Small intestine (tissue), 7 donors: ENCODE data around the gene MRC2. TPM values are rescaled to one million over a fixed set of nuclear protein-coding genes. Genes with fewer than 3 reads are reported as not detected.

Source experiments
- DNase-seq, 2 donors: peaks; one replicate each; pipeline versions ENCODE4 v3.0.0 to v3.0.0-alpha.2; 2013
- FAIRE-seq: peaks from 2 replicates; lab custom pipeline; 2012; peaks lifted over from hg19 to GRCh38; lab: Jason Lieb, UNC
- H3K27ac ChIP-seq, 3 donors: one replicate each; pipeline ENCODE4 v1.5.1; 2013; ENCODE audit warnings: low read length in 2 of 3, mild to moderate bottlenecking in 2 of 3, control low read depth in 1 of 3, inconsistent platforms in 1 of 3, low read depth in 1 of 3, moderate library complexity in 1 of 3
- H3K27me3 ChIP-seq, 3 donors: one replicate each; pipeline ENCODE4 v1.6.1; 2013; ENCODE audit warnings: low read length in 3 of 3, inconsistent platforms in 1 of 3; ENCODE audit not compliant: control insufficient read depth in 3 of 3, insufficient read depth in 3 of 3
- H3K36me3 ChIP-seq, 3 donors: one replicate each; pipeline ENCODE4 v1.6.1; 2013; ENCODE audit warnings: low read length in 3 of 3, inconsistent platforms in 1 of 3, low read depth in 1 of 3, mild to moderate bottlenecking in 1 of 3, moderate library complexity in 1 of 3; ENCODE audit not compliant: control insufficient read depth in 3 of 3, insufficient read depth in 2 of 3
- H3K4me1 ChIP-seq, 3 donors: one replicate each; pipeline ENCODE4 v1.6.1; 2013; ENCODE audit warnings: low read length in 2 of 3, inconsistent platforms in 1 of 3, low read depth in 1 of 3, mild to moderate bottlenecking in 1 of 3, moderate library complexity in 1 of 3; ENCODE audit not compliant: control insufficient read depth in 3 of 3, insufficient read depth in 2 of 3
- H3K4me3 ChIP-seq, 3 donors: one replicate each; pipeline ENCODE4 v1.5.1; 2013; ENCODE audit warnings: low read length in 3 of 3, control low read depth in 1 of 3, inconsistent platforms in 1 of 3, low read depth in 1 of 3, mild to moderate bottlenecking in 1 of 3, moderate library complexity in 1 of 3
- H3K9me3 ChIP-seq, 2 donors: one replicate each; pipeline ENCODE4 v1.6.1; 2013; ENCODE audit warnings: low read depth in 1 of 2, low read length in 1 of 2; ENCODE audit not compliant: control insufficient read depth in 2 of 2, insufficient read depth in 1 of 2
- WGBS, 3 donors: extraction: QIAGEN DNeasy Blood & Tissue Kit; methylation state at CpG; one replicate each; pipeline ENCODE4 v1.1.7; 2013; 5-methylcytosine and 5-hydroxymethylcytosine counted together
- polyA plus RNA-seq, 4 donors: library from polyadenylated mRNA; stranded (reverse) in 3 of 4; unstranded in 1 of 4; fragments of 200-250 nt in 3 of 4; fragments of 120-200 nt in 1 of 4; gene quantifications; one replicate each; pipeline versions ENCODE4 v1.2.1 to v1.2.3, GENCODE V29; 2013
- donor health status: healthy with polysubstance abuse.
- donor health status: control.
- donor health status: control.
- donor health status: Bipolar disorder and iron deficiency.
- donor health status: healthy.

Gene MRC2
- polyA plus RNA-seq, 4 donors = 0.67 to 11.6 (median 4.5) TPM

DNA sequence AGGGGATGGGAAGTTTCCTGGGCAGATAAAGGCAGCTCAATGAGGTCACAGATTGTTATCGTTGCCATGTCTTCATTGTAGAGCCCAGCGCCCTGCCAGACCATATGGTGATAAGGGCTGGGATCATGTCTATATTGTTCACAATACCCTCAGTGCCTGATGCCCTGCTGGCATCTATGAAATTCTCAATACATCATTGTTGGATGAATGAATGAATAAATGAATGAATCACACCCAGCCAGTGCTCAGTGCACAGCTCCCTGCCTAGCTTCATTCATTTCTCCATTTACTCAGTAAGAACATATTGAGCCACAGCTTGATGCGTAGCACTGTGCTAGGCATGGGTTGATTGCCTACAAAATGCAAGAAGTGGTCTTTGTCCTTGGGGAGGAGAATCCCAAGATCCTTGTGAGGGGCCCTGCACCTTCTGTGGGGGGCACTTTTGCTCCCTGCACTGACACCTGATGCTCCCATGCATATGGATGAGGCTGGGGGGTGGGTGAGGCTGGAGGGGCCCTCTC lies 29.7 kb downstream of the MRC2 start:
- H3K4me3 ChIP-seq = no peak overlapping the region
- H3K27ac ChIP-seq = no peak overlapping the region
- FAIRE-seq = no peak
- WGBS, 3 donors = 82 to 88% (median 85%) methylated on average over 3 of the region's 3 CpGs
- peaks cover 0 to 8% (median 0%) of the 10 kb centered on the region in 3 donors for H3K4me1 ChIP-seq
- H3K36me3 ChIP-seq = peaks cover 0 to 4% (median 0%) of the 10 kb centered on the region in 3 donors
- peaks cover 0 to 15% (median 0%) of the 10 kb centered on the region in 3 donors for H3K27me3 ChIP-seq
- peaks cover 0 to 3% of the 10 kb centered on the region in 2 donors for H3K9me3 ChIP-seq
- DNase-seq = no peak

DNA sequence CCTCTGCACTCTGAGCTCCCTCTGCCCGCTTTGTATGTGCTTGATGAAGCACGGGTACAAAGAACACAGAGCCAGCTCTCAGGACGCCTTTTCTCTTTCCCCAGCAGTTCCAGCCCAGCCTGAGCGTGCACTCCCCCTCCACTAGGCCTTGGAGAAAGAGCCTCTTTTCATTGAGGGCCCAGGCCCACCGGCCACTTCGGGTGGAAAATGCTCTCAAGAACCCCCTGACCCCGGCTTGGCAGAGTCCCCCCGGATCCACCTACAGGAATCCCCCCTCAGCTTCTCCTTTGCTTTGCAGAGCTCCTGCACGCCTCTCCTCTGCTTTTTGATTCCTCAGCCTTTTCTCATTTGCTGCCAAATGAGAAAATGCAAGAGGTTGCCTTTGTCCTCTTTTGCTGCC lies 30.2 kb downstream of the MRC2 start:
- DNase-seq (no peak), FAIRE-seq (no peak)
- WGBS, 3 donors = 81 to 90% (median 86%) methylated on average over 9 of the region's 9 CpGs
- Histone ChIP-seq H3K36me3 (peaks cover 0 to 4% (median 0%) of the 10 kb centered on the region in 3 donors), H3K4me3 (no peak overlapping the region), H3K27ac (no peak overlapping the region), H3K4me1 (peaks cover 0 to 4% (median 0%) of the 10 kb centered on the region in 3 donors), H3K27me3 (peaks cover 0 to 11% (median 0%) of the 10 kb centered on the region in 3 donors), H3K9me3 (peaks cover 0 to 3% of the 10 kb centered on the region in 2 donors)

DNA sequence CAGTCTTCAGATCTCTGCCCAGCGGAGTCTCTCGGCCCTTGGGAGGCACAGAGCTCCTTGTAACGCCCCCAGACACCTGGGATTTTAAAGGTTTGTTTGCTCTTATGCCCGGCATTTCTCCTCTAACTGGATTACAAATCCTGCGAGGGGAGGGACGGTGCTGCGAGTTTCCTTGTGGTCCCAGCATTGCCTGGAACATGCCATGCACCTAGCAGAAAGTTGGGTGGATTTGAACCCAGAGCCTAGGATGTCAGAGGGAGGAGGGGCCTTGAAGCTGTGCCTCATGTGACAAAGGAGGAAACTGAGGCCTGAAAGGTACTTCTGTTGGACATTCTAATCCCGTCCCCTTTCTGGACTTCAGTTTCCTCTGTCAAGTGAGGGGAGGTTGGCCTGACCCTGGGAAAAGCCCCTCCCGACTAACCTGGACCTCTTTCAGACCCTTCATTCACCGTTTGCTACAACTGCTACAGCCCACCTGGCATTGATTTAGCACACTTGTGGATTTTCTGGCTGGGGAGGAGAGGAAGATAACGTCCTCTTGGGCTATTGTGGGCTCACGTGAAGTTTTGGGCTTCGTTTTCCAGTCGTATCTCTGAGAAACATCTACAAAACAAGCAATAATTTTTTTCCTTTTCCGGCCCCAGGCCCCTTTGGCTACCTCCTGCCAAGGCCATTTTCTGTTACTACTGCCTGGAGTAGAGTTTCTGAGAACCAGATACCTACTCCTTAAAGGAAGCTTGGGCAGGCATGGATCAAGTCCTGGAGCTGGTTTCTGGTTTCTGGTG lies 30.9 kb downstream of the MRC2 start:
- WGBS, 3 donors = 69 to 82% (median 73%) methylated on average over 15 of the region's 15 CpGs
- no peak for FAIRE-seq

DNA sequence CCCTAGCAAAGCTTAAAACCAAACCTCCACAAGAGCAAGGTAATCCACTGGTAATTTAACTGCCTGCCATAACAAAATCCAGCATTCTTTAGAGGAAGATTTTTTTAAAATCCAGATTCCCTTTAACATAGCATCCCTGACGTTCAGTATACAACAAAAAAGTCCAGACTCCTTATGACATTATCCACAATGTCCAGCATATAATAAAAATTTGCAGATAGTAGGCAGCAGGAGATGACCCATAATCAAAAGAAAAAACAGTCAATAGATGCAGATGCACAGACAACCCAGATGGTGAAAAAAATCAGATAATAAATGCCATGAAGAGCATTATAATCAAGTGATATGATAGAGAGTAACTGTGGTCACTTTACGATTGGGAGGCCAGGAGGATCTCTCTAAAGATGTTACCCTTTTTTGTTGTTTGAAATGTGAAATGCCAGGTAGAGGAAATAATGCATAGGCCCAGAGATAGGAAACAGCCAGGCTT lies 33.2 kb downstream of the MRC2 start:
- Histone ChIP-seq H3K36me3 (peaks cover 0 to 6% (median 0%) of the 10 kb centered on the region in 3 donors), H3K4me3 (no peak overlapping the region), H3K9me3 (peaks cover 0 to 3% of the 10 kb centered on the region in 2 donors), H3K27me3 (no peaks in the 10 kb centered on the region), H3K4me1 (no peaks in the 10 kb centered on the region), H3K27ac (no peak overlapping the region)
- FAIRE-seq (no peak), DNase-seq (no peak)
- 90 to 91% (median 90%) methylated on average over 2 of the region's 2 CpGs for WGBS, 3 donors

More for the DNA sequence above, 30.9 kb downstream of the MRC2 start:
- Histone ChIP-seq H3K4me3 (no peak overlapping the region), H3K36me3 (peaks cover 0 to 4% (median 0%) of the 10 kb centered on the region in 3 donors), H3K4me1 (peaks cover 0 to 4% (median 0%) of the 10 kb centered on the region in 3 donors), H3K27ac (no peak overlapping the region), H3K27me3 (peaks cover 0 to 5% (median 0%) of the 10 kb centered on the region in 3 donors), H3K9me3 (peaks cover 0 to 3% of the 10 kb centered on the region in 2 donors)
- DNase-seq = no peak

DNA sequence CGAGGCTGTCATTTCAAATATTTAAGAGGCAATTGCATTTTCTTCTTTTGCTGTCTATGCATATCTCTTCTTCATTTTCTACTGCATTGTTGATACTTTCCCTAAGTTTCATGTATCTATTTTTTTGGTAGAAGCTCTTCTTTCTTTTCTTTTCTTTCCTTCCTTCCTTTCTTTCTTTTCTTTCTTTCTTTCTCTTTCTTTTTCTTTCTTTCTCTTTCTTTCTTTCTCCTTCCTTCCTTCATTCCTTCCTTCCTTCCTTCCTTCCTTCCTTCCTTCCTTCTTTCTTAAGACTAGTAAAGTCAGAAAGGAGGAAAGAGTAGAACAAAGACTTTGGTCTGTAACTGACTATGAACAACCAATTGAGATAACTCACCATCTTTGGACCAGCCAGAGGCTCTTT lies 33.9 kb downstream of the MRC2 start:
- Histone ChIP-seq H3K36me3 (peaks cover 0 to 6% (median 0%) of the 10 kb centered on the region in 3 donors), H3K9me3 (peaks cover 0 to 3% of the 10 kb centered on the region in 2 donors), H3K27ac (no peak overlapping the region), H3K4me3 (no peak overlapping the region), H3K4me1 (no peaks in the 10 kb centered on the region), H3K27me3 (no peaks in the 10 kb centered on the region)
- FAIRE-seq (no peak), DNase-seq (no peak)
- 88 to 97% (median 89%) methylated on average over 1 of the region's 1 CpG for WGBS, 3 donors

DNA sequence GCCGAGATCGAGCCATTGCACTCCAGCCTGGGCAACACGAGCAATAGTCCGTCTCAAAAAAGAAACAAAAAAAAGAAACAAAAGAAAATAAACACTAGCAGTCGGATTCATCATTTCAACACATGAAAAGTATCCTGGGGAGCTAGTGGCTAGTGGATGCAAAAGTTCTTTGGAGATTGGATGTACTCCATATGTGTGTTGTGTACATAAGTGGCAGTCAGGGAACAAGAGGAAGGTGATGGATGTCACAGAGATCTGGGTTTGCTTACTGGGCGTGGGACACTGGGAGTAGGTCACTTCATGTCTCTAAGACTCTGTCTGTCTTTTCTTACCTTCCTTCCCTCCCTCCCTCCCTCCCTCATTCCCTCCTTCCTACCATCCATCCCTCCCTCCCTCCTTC lies 35.4 kb downstream of the MRC2 start:
- Histone ChIP-seq H3K27me3 (no peaks in the 10 kb centered on the region), H3K9me3 (peaks cover 0 to 3% of the 10 kb centered on the region in 2 donors), H3K4me1 (no peaks in the 10 kb centered on the region), H3K4me3 (no peak overlapping the region), H3K27ac (no peak overlapping the region), H3K36me3 (peaks cover 0 to 11% (median 0%) of the 10 kb centered on the region in 3 donors)
- WGBS, 3 donors = 74 to 83% (median 77%) methylated on average over 6 of the region's 6 CpGs
- DNase-seq = peak in 1 of 2 donors; percentile 9
- no peak for FAIRE-seq

DNA sequence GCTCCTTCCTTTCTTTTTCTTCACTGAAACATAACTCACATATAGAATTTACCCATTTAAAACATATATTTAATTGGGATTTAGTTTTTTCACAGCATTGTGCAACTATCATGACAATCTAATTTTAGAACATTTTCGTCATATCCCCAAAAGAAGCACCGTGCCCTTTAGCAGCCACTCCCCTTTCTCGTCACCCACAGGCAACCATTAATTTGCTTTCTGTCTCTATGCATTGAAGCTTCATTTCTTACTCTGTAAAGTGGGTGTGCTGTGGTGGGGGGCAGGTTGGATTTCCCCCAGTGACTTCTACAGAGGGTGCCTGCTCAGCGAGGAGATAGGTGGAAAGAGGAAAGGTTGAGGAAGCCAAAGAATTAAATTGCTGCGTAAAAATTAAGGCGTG lies 35.8 kb downstream of the MRC2 start:
- FAIRE-seq = no peak
- H3K4me1 ChIP-seq = no peaks in the 10 kb centered on the region
- H3K27ac ChIP-seq = no peak overlapping the region
- no peak for DNase-seq
- peaks cover 0 to 3% of the 10 kb centered on the region in 2 donors for H3K9me3 ChIP-seq
- no peak overlapping the region for H3K4me3 ChIP-seq
- H3K27me3 ChIP-seq = no peaks in the 10 kb centered on the region
- WGBS, 3 donors = 68 to 70% (median 69%) methylated on average over 6 of the region's 6 CpGs
- H3K36me3 ChIP-seq = peaks cover 0 to 9% (median 0%) of the 10 kb centered on the region in 3 donors

DNA sequence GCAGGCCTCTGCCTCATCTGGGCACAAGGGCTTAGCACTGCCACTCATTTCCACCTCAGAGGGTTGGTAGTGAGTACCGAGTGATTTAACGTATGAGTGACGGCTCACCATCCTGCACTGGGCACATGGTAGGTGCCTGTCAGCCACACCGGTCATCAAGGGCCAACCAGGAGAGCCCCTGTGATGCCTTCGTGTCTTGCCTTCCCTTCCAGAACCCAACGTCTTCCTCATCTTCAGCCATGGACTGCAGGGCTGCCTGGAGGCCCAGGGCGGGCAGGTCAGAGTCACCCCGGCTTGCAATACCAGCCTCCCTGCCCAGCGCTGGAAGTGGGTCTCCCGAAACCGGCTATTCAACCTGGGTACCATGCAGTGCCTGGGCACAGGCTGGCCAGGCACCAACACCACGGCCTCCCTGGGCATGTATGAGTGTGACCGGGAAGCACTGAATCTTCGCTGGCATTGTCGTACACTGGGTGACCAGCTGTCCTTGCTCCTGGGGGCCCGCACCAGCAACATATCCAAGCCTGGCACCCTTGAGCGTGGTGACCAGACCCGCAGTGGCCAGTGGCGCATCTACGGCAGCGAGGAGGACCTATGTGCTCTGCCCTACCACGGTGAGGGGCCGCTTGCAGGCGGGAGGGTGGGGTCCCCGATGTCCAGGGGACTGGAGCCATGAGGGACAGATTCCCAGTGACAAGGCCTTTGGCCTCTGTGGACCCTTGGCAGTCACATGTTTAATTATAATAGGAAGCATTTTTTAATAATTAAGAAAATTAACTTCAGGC lies 37.1 kb downstream of the MRC2 start:
- no peak for DNase-seq
- WGBS, 3 donors = 85 to 94% (median 91%) methylated on average over 25 of the region's 25 CpGs
- Histone ChIP-seq H3K4me1 (no peaks in the 10 kb centered on the region), H3K36me3 (peaks cover 0 to 7% (median 0%) of the 10 kb centered on the region in 3 donors), H3K4me3 (no peak overlapping the region), H3K27me3 (no peaks in the 10 kb centered on the region), H3K27ac (no peak overlapping the region), H3K9me3 (peaks cover 0 to 3% of the 10 kb centered on the region in 2 donors)
- FAIRE-seq = no peak
